Activated T-cell treated with anti-CD3 and anti-CD28 coated beads for 24 hours (primary cell): ENCODE data around the gene ZNF81.
"Not testable (repeated sequence)": the region's sequence is repeated elsewhere in the genome, so short reads cannot be mapped to it uniquely, and the experiment has no call there.

ENCODE experiments used
- DNase-seq: peaks from one replicate; pipeline ENCODE4 v3.0.0-alpha.2; 2020; ENCODE audit warnings: low read depth

Gene ZNF81

GRCh38 chrX:47844117-47844516 lies 7.4 kb downstream of the ZNF81 start:
- DNase-seq = no peak

- no peak for DNase-seq
Observed at GRCh38 chrX:47846040-47846439, 9.3 kb downstream of the ZNF81 start.

GRCh38 chrX:47849778-47850177 lies 13.1 kb downstream of the ZNF81 start:
- no peak for DNase-seq

- not testable (repeated sequence) for DNase-seq
Observed at GRCh38 chrX:47850389-47850788, 13.7 kb downstream of the ZNF81 start.

- no peak for DNase-seq
Observed at GRCh38 chrX:47850901-47851300, 14.2 kb downstream of the ZNF81 start.

GRCh38 chrX:47854474-47854873 lies 17.8 kb downstream of the ZNF81 start:
- no peak for DNase-seq

- DNase-seq = no peak
Observed at GRCh38 chrX:47859686-47860085, 23.0 kb downstream of the ZNF81 start.

- DNase-seq = no peak
Observed at GRCh38 chrX:47862680-47863079, 26.0 kb downstream of the ZNF81 start.

- DNase-seq = no peak
Observed at GRCh38 chrX:47863187-47863586, 26.5 kb downstream of the ZNF81 start.

GRCh38 chrX:47864300-47864699 lies 27.6 kb downstream of the ZNF81 start:
- DNase-seq = no peak

GRCh38 chrX:47864785-47865184 lies 28.1 kb downstream of the ZNF81 start:
- DNase-seq = no peak

GRCh38 chrX:47873123-47873522 lies 36.4 kb downstream of the ZNF81 start:
- no peak for DNase-seq

GRCh38 chrX:47877327-47877726 lies 40.6 kb downstream of the ZNF81 start:
- DNase-seq = no peak

GRCh38 chrX:47878198-47878597 lies 41.5 kb downstream of the ZNF81 start:
- no peak for DNase-seq

- DNase-seq = no peak
Observed at GRCh38 chrX:47879463-47879862, 42.8 kb downstream of the ZNF81 start.

- DNase-seq = no peak
Observed at GRCh38 chrX:47880927-47881326, 44.2 kb downstream of the ZNF81 start.

- DNase-seq = no peak
Observed at GRCh38 chrX:47885501-47885900, 48.8 kb downstream of the ZNF81 start.

- no peak for DNase-seq
Observed at GRCh38 chrX:47898024-47898423, 61.3 kb downstream of the ZNF81 start.

GRCh38 chrX:47900833-47901232 lies 64.1 kb downstream of the ZNF81 start:
- no peak for DNase-seq

- DNase-seq = no peak
Observed at GRCh38 chrX:47902161-47902560, 65.5 kb downstream of the ZNF81 start.

- no peak for DNase-seq
Observed at GRCh38 chrX:47915886-47916493, 79.3 kb downstream of the ZNF81 start.

GRCh38 chrX:47918274-47918673 lies 81.6 kb downstream of the ZNF81 start:
- DNase-seq = no peak

GRCh38 chrX:47927212-47927611 lies 90.5 kb downstream of the ZNF81 start:
- DNase-seq = no peak

- DNase-seq = not testable (repeated sequence)
Observed at GRCh38 chrX:47931970-47932369, 95.3 kb downstream of the ZNF81 start.

- DNase-seq = no peak
Observed at GRCh38 chrX:47933946-47934345, 97.2 kb downstream of the ZNF81 start.
